ENCODE measurements around the gene PSG4.
"Not testable (repeated sequence)": the region's sequence is repeated elsewhere in the genome, so short reads cannot be mapped to it uniquely, and the experiment has no call there.

Gene PSG4

DNA sequence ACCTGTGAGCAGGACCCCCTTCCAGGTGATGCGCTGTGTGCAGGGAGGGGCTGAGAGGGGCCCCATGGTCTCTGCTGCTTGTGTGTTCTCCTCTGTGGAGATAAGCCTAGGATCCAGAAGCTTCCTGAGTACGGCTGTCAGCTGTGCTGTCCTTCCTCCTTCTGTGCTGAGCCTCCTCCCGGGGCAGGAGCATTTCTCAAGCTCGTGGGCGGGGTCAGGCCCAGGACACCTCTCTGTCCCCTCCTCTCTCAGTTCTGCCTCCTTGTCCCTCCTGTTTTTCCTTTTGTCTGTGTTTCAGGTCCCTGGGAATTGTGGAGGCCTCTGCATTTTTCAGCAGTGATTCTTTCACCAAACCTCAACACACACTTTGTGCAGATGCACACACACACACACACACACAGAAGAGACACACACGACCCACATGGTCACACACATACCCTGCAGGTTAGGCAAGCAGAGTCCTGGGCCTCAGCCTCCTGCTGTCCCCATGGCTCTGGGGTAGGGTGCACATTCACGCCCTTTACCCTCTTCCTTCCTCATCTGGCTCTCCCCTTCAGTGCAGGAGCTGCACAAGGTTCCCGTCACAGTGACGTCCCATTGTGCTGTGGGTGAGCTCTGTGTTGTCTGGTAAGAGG is at the start of gene PSG4:
TSS of gene PSG4 (minus strand) at position 168 of the 635 bp plus-strand sequence. CDS start at position 66, 102 bp downstream.
- in situ Hi-C loops (cut with MboI; ENCODE audit: low pct_unique_long_range_greater_than_20kb, low sequenced_read_pairs, unreplicated experiment); DNase-seq (ENCODE audit: low spot score): not testable (repeated sequence)

DNA sequence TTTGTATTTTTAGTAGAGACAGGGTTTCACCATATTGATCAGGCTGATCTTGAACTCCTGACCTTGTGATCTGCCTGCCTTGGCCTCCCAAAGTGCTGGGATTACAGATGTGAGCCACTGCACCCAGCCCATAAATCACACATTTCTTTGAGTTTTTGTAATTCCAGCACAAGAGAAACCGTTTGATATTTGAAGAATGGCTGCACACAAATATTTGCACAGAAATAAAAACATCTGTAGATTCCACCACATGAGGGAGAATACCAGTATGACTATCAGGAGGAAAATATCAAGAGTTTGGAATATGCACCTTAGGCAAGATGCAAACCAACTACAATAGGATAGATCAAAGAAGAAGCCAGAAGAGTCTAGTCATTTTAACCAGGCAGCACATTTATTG is 46.0 kb upstream of the PSG4 start:
- DNase-seq (ENCODE audit: low spot score); in situ Hi-C loops (cut with MboI; ENCODE audit: low pct_unique_long_range_greater_than_20kb, low sequenced_read_pairs, unreplicated experiment): not testable (repeated sequence)

DNA sequence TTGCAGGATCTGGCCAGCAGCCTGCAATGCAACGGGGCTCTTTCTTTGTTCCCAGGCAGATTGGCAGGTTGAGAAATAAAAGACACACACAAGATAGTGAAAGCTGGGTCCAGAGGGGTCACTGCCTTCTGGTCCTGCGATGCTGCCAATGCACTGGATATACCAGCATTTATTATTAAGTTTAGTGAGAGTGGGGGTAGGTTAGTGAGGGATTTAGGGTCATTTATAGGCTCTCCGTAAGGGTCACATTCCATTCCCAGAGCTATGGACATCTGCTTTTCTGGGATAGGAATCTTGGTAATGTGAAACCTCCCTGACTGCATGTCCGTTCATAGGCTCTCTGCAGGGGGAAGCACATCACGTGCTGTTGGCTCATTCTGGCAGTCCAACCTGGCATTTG is 44.9 kb upstream of the PSG4 start:
- in situ Hi-C loops (cut with MboI; ENCODE audit: low pct_unique_long_range_greater_than_20kb, low sequenced_read_pairs, unreplicated experiment); DNase-seq (ENCODE audit: low spot score): not testable (repeated sequence)

DNA sequence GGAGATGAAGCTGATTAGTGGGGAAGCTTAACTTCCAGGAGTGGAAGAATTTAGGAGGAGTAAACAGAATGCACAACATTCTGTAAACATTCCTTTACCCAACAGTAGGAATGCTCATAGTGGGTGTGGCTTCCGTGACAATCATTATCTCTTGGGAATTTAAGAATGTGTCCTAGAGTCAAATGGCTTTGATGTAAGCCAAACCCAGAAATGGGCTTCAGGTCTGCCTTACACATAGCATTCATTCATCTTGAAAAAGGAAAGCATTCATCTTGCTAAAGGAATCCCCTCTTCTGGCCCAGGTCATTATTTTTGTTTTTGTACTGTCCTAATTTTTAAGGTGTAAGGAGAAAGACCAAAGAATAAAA is 43.2 kb upstream of the PSG4 start:
- in situ Hi-C loops (cut with MboI; ENCODE audit: low pct_unique_long_range_greater_than_20kb, low sequenced_read_pairs, unreplicated experiment); DNase-seq (ENCODE audit: low spot score): not testable (repeated sequence)

DNA sequence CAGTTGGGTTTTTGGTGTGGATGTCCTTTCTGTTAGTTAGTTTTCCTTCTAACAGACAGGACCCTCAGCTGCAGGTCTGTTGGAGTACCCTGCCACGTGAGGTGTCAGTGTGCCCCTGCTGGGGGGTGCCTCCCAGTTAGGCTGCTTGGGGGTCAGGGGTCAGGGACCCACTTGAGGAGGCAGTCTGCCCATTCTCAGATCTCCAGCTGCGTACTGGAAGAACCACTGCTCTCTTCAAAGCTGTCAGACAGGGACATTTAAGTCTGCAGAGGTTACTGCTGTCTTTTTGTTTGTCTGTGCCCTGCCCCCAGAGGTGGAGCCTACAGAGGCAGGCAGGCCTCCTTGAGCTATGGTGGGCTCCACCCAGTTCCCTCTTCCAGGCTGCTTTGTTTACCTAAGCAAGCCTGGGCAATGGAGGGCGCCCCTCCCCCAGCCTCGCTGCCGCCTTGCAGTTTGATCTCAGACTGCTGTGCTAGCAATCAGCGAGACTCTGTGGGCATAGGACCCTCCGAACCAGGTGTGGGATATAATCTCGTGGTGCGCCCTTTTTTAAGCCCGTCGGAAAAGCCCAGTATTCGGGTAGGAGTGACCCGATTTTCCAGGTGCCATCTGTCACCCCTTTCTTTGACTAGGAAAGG is 41.9 kb upstream of the PSG4 start:
- in situ Hi-C loops (cut with MboI; ENCODE audit: low pct_unique_long_range_greater_than_20kb, low sequenced_read_pairs, unreplicated experiment) = not testable (repeated sequence)

DNA sequence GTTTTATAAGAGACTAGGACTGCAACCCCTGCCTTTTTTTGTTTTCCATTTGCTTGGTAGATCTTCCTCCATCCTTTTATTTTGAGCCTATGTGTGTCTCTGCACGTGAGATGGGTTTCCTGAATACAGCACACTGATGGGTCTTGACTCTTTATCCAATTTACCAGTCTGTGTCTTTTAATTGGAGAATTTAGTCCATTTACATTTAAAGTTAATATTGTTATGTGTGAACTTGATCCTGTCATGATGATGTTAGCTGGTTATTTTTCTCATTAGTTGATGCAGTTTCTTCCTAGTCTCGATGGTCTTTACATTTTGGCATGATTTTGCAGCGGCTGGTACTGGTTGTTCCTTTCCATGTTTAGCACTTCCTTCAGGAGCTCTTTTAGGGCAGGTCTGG is 40.4 kb upstream of the PSG4 start:
- not testable (repeated sequence) for DNase-seq (ENCODE audit: low spot score)

More for the DNA sequence above, 41.9 kb upstream of the PSG4 start:
- DNase-seq (ENCODE audit: low spot score) = not testable (repeated sequence)

DNA sequence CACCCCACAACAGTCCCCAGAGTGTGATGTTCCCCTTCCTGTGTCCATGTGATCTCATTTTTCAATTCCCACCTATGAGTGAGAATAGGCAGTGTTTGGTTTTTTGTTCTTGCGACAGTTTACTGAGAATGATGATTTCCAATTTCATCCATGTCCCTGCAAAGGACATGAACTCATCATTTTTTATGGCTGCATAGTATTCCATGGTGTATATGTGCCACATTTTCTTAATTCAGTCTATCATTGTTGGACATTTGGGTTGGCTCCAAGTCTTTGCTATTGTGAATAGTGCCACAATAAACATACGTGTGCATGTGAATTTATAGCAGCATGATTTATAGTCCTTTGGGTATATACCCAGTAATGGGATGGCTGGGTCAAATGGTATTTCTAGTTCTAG is 36.8 kb upstream of the PSG4 start:
- DNase-seq (ENCODE audit: low spot score); in situ Hi-C loops (cut with MboI; ENCODE audit: low pct_unique_long_range_greater_than_20kb, low sequenced_read_pairs, unreplicated experiment): not testable (repeated sequence)

More for the DNA sequence above, 40.4 kb upstream of the PSG4 start:
- in situ Hi-C loops (cut with MboI; ENCODE audit: low pct_unique_long_range_greater_than_20kb, low sequenced_read_pairs, unreplicated experiment) = not testable (repeated sequence)

DNA sequence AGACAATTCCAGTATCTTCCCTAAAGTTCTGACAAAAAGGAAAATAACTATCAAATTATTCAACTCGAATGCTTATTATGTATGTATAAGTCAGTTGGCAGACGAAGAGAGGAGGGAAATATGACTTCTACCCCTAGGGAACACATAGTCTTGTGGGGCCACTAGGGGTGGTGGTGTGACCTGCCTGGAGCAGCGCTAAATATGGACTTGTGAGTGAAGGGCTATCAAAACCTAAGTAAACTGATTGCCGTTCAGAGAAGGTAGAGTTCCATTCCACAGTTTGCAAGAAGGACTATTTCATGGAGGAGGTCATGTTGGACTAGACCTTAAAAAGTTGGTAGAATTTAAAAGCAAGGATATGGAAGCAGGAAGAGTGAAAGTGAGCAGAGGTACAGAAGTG is 32.8 kb upstream of the PSG4 start:
- in situ Hi-C loops (cut with MboI; ENCODE audit: low pct_unique_long_range_greater_than_20kb, low sequenced_read_pairs, unreplicated experiment); DNase-seq (ENCODE audit: low spot score): not testable (repeated sequence)

DNA sequence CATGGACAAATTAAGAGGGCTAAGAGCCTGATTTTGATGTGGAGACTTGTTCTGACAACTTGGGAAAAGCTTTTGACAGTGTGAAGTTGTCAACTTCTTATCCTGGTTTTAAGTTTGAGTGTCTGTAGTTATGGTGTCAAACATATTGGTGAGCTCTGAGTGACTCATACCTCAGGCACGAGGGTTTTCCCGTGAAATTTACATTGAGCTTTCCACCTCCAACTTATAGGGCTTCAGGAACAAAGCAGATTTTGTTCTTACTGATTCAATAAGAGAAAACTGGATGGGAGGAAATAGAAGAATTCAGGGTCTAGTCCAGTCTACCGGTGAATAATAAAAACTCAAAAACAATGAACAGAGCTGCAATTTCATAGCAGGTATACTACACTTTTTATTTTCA is 30.2 kb upstream of the PSG4 start:
- in situ Hi-C loops (cut with MboI; ENCODE audit: low pct_unique_long_range_greater_than_20kb, low sequenced_read_pairs, unreplicated experiment) = not testable (repeated sequence)

DNA sequence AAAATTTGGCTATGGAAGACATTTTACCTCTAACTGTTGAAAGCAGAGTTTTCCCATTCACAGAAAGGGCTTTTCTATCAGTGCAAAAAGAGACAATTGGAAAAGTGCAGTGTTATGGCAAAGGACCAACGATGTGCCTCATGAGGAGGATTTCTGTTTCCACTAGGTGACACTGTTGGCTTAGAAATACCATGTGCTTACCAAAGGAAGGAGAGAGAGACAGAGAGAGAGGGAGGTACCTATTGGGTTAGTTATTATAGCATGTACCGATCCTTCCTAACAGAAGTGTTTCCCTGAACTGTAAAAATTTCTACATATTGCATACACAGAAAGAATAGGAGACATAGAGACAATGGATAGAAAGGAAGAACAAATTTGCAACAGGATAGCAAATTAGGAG is 23.9 kb upstream of the PSG4 start:
- in situ Hi-C loops (cut with MboI; ENCODE audit: low pct_unique_long_range_greater_than_20kb, low sequenced_read_pairs, unreplicated experiment) = no loop called here
- no peak for DNase-seq (ENCODE audit: low spot score)
- TF ChIP-seq, protein P1, sequence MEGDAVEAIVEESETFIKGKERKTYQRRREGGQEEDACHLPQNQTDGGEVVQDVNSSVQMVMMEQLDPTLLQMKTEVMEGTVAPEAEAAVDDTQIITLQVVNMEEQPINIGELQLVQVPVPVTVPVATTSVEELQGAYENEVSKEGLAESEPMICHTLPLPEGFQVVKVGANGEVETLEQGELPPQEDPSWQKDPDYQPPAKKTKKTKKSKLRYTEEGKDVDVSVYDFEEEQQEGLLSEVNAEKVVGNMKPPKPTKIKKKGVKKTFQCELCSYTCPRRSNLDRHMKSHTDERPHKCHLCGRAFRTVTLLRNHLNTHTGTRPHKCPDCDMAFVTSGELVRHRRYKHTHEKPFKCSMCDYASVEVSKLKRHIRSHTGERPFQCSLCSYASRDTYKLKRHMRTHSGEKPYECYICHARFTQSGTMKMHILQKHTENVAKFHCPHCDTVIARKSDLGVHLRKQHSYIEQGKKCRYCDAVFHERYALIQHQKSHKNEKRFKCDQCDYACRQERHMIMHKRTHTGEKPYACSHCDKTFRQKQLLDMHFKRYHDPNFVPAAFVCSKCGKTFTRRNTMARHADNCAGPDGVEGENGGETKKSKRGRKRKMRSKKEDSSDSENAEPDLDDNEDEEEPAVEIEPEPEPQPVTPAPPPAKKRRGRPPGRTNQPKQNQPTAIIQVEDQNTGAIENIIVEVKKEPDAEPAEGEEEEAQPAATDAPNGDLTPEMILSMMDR (IDR thresholded peaks at IDR 0.05; ENCODE audit: extremely low read depth, insufficient read depth, missing control alignments) = no peak

More for the DNA sequence above, 30.2 kb upstream of the PSG4 start:
- DNase-seq (ENCODE audit: low spot score) = not testable (repeated sequence)

DNA sequence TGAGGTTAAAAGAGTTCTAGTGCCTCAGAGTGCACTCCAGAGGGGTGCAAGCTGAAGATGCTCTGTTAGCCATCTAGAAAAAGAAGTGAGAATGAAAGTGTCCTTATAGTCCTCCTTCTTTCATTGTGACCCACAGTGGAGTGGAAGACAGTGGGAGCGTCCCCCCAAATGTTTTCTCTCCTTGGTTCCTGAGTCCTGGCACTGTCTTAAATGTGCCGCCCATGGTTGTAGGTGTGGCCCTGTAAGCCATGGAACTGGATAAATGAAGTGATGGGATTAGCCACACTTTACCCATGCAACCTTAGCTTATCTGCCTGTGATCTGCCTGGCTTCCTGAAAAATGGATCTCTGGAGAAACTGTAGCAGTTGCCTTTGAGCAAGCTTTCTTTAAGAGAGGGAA is 23.3 kb upstream of the PSG4 start:
- in situ Hi-C loops (cut with MboI; ENCODE audit: low pct_unique_long_range_greater_than_20kb, low sequenced_read_pairs, unreplicated experiment); DNase-seq (ENCODE audit: low spot score): not testable (repeated sequence)

DNA sequence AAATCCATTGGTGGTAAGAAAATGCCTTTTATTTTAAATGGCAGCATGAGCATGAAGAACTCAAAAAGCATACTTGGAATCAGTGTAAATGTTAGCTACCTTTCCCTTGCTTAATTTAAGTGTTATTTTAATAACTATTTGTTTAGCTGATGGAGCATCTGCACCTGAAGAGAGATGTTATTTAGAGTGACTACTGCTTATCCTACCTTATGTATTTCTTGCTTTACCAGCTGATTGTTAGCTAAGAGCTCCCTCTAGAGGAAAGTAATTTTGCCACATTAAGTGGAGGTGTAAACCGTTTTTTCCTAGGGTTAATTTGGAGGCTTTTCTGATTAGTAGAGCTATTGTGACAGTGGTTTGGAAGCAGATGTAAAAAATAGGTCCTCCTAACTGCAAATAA is 21.5 kb upstream of the PSG4 start:
- DNase-seq (ENCODE audit: low spot score); in situ Hi-C loops (cut with MboI; ENCODE audit: low pct_unique_long_range_greater_than_20kb, low sequenced_read_pairs, unreplicated experiment): not testable (repeated sequence)

DNA sequence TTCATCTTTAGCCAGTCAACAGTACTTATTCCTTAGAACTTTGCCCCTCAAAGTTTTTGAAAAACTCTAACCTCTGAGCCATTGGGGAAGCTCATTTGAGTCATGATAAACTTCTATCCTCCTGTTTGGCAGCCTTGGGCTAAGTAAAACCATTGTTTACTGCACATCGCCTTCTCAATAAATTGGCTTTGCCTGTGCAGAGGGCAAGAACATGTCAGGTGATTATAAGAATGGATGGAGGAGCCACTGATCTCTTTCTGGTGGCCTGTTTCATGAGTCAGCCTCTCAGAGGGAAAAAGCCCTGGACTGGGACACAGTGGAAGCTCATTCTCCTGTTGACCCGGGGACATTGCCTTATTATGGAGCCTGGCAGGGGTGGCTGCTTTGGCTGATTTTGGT is 19.4 kb upstream of the PSG4 start:
- in situ Hi-C loops (cut with MboI; ENCODE audit: low pct_unique_long_range_greater_than_20kb, low sequenced_read_pairs, unreplicated experiment) = no loop called here
- no peak for DNase-seq (ENCODE audit: low spot score)
- TF ChIP-seq, protein P1 (IDR thresholded peaks at IDR 0.05; ENCODE audit: extremely low read depth, insufficient read depth, missing control alignments) = no peak

DNA sequence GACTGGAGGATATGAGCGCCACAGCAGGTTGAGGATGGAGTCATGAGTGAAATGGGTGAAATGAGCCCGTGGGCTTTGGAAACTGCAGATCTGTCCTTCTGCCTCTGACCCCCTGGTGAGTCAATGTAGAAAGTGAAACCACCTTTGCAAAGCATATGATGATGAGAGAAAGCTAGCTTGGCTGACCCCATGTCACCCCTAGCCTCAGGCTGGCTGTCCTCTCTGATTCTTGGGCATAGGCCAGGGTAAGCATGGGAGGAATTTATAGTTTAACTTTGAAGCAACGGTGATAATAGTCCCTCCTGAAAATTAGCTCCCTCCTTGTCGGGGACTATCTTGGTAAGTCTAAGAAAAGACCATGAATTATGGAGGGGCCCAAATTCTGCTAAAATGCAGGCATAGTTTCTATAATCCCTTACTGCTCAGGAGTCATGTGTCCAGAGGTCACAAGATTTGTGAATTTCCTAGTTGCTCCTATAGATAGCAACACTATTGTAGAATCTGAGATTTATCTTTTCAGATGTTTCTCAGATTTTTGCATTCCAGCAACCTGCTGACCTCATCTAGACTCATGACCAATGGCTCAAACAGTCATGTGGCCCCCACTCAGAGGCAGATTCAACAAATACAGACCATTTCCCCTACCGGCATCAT is 18.9 kb upstream of the PSG4 start:
- in situ Hi-C loops (cut with MboI; ENCODE audit: low pct_unique_long_range_greater_than_20kb, low sequenced_read_pairs, unreplicated experiment); DNase-seq (ENCODE audit: low spot score): not testable (repeated sequence)

DNA sequence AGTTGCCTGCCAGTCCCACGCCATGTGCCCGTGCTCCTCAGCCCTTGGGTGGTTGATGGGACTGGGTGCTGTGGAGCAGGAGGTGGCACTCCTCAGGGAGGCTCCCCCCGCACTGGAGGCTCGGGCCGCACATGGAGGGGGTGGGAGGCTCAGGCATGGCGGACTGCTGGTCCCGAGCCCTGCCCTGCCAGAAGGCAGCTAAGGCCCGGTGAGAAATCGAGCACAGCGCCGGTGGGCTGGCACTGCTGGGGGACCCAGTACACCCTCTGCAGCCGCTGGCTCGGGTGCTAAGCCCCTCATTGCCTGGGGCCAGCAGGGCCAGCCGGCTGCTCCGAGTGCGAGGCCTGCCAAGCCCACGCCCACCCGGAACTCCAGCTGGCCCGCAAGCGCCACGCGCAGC is 16.5 kb upstream of the PSG4 start:
- DNase-seq (ENCODE audit: low spot score); in situ Hi-C loops (cut with MboI; ENCODE audit: low pct_unique_long_range_greater_than_20kb, low sequenced_read_pairs, unreplicated experiment): not testable (repeated sequence)

DNA sequence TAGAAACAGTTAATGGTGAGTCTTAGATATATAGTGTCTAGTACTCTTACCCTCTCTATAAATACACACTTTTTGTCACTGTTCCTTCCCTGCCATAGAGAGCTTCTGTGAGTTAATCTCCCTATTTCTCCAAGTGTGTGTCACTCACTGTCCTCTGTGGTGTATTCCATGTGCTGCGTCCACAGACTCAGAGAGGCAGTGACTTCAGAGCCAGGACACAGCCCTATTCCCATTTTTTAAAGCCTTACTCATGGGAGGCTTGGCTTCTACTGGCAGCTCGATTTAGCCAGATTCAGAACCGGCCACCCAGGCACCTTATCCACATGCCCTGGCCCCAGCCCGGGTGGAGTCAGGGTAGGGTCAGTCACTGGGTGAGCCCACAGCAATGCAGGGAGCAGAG is 13.7 kb upstream of the PSG4 start:
- in situ Hi-C loops (cut with MboI; ENCODE audit: low pct_unique_long_range_greater_than_20kb, low sequenced_read_pairs, unreplicated experiment); DNase-seq (ENCODE audit: low spot score): not testable (repeated sequence)

Data from GM13977 (cell line).